Ishikawa (cell line): ENCODE data around the gene TOMM6.

Experiments used
- CEBPB ChIP-seq: IDR thresholded peaks from 2 replicates; pipeline ENCODE4 v1.6.1; 2012
- CREB1 ChIP-seq: IDR thresholded peaks from 2 replicates; pipeline ENCODE4 v1.6.1; 2012; ENCODE audit warnings: low read depth
- EGR1 ChIP-seq: IDR thresholded peaks from 2 replicates; pipeline ENCODE4 v1.6.1; 2012
- EP300 ChIP-seq: IDR thresholded peaks from 2 replicates; pipeline ENCODE4 v1.6.1; 2012; ENCODE audit warnings: borderline replicate concordance
- FOXM1 ChIP-seq: IDR thresholded peaks from 2 replicates; pipeline ENCODE4 v1.6.1; 2012; ENCODE audit warnings: low read depth, borderline replicate concordance
- NFIC ChIP-seq: IDR thresholded peaks from 2 replicates; pipeline ENCODE4 v1.6.1; 2012
- RAD21 ChIP-seq: IDR thresholded peaks from 2 replicates; pipeline ENCODE4 v1.6.1; 2012; ENCODE audit warnings: low read depth
- TAF1 ChIP-seq: IDR thresholded peaks from 2 replicates; pipeline ENCODE4 v1.6.1; 2012; ENCODE audit warnings: low read depth, mild to moderate bottlenecking
- TCF12 ChIP-seq: IDR thresholded peaks from 2 replicates; pipeline ENCODE4 v1.6.1; 2012; ENCODE audit warnings: low read depth
- TEAD4 ChIP-seq: IDR thresholded peaks from 2 replicates; pipeline ENCODE4 v1.6.1; 2012
- YY1 ChIP-seq: IDR thresholded peaks from 2 replicates; pipeline ENCODE4 v1.6.1; 2012; ENCODE audit warnings: low read depth
- ZBTB7A ChIP-seq: IDR thresholded peaks from 2 replicates; pipeline ENCODE4 v1.6.1; 2012; ENCODE audit warnings: low read depth
- TF ChIP-seq, protein P1 (sequence below): IDR thresholded peaks from 2 replicates; pipeline ENCODE4 v1.6.1; 2012
- TF ChIP-seq, protein P2 (sequence below): IDR thresholded peaks from 2 replicates; pipeline ENCODE4 v1.6.1; 2012
- TF ChIP-seq, protein P3 (sequence below): IDR thresholded peaks from 2 replicates; pipeline ENCODE4 v1.6.1; 2012; ENCODE audit warnings: low read depth, mild to moderate bottlenecking

TOMM6 gene

DNA sequence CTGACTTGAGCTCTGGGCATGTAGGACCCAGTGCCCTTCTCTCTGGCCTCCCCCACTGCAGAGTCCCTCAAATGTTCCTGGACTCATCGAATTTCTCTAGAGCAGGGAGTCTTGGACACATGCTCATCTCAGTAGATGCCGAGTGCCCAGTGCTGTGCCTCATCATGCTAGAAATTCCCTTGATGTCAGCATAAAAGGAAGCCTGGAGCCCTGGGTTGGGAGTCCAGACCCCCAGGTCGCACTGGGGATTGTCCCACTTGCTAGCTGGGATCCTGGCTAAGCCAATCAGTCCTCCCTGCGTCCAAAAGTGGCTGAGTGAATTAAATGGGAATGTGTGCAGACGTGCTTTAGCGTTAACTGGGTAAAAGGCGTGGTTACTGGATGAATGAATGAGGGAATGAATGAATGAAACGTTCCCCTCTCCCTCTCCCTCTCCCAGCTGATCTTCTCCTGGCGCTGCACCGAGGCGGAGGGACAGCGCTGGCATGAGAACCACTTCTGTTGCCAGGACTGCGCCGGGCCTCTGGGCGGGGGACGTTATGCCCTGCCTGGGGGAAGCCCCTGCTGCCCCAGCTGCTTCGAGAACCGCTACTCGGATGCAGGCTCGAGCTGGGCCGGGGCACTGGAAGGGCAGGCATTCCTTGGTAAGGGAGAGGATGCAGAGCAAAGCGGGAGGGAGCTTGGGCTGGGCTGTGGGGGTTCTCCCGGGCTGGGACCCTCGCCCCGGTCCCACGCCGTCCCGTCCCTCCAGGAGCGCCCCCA is 1.6 kb upstream of the TOMM6 start:
- TF ChIP-seq EP300 (no peak), FOXM1 (no peak), TCF12 (no peak), YY1 (no peak), RAD21 (no peak), CREB1 (no peak)
- TF ChIP-seq, protein P1, sequence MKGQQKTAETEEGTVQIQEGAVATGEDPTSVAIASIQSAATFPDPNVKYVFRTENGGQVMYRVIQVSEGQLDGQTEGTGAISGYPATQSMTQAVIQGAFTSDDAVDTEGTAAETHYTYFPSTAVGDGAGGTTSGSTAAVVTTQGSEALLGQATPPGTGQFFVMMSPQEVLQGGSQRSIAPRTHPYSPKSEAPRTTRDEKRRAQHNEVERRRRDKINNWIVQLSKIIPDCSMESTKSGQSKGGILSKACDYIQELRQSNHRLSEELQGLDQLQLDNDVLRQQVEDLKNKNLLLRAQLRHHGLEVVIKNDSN, result no peak
- TF ChIP-seq, protein P2, sequence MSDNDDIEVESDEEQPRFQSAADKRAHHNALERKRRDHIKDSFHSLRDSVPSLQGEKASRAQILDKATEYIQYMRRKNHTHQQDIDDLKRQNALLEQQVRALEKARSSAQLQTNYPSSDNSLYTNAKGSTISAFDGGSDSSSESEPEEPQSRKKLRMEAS, result no peak

DNA sequence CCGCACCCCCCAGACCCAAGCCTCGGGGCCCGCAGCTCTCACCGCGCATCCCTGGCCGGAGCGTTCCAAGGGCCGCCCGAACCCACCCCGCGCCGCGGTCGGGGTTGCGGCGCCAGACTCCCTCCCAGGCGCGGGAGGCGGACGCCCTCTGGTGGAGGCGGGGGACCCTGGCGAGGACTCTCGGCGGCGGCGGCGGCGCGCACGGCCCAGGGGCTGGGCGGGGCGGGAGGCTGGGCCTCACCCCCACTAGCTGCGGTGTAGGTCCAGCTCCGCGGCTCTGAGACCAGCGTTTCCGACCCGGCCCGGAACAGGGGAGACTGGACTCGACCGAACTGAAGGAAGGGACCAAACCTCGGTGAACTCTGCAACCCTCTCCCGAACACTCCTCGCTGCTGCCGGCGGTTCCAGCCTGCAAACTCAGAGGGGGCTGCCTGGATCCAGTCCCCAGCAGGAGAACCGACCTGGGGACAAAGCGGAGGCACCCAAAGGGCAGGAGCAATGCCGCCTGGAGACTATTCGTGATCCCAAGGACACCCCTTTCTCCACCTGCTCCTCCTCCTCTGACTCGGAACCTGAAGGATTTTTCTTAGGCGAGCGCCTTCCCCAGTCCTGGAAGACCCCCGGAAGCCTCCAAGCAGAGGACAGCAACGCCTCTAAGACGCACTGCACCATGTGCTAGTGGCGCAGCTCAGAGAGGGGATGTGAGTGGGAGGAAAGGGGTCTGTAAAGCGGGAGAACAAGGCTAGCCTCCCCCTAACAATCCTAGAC is 859 bp upstream of the TOMM6 start:
- TF ChIP-seq, protein P2, result no peak; the same call in 1 of the 2 replicates
- TF ChIP-seq EP300 (peak; percentile 41; the same call in 1 of the 2 replicates), CEBPB (no peak), RAD21 (peak; percentile 66; the same call in 1 of the 2 replicates), ZBTB7A (no peak; the same call in 1 of the 2 replicates)
- TF ChIP-seq, protein P1, result 0 out of 2 replicates have a peak, but pooled peaks have one; percentile 3

DNA sequence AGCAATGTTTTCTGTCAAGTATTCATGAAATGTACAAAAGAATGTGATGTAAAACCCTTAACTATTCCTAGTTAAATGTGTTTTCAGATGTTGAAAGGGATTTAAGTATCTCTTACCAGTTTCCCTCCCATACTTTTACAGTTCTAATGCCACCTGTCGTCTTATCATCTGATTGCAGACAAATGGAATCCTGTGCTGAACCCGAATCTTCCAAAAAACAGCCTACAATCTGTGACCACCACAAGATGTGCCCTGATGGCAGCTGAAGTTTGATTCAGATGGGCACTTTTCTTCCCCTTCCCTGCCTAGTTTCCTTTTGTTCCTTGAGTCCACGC is 1.9 kb downstream of the TOMM6 start:
- no peak for TF ChIP-seq CEBPB
- no peak for TF ChIP-seq TCF12
- TF ChIP-seq NFIC, result no peak
- no peak for TF ChIP-seq EGR1
- TF ChIP-seq TEAD4, result no peak
- TF ChIP-seq RAD21, result no peak
- no peak for TF ChIP-seq YY1
- TF ChIP-seq, protein P1, result no peak
- no peak for TF ChIP-seq FOXM1
- TF ChIP-seq EP300, result no peak
- TF ChIP-seq TAF1, result no peak

DNA sequence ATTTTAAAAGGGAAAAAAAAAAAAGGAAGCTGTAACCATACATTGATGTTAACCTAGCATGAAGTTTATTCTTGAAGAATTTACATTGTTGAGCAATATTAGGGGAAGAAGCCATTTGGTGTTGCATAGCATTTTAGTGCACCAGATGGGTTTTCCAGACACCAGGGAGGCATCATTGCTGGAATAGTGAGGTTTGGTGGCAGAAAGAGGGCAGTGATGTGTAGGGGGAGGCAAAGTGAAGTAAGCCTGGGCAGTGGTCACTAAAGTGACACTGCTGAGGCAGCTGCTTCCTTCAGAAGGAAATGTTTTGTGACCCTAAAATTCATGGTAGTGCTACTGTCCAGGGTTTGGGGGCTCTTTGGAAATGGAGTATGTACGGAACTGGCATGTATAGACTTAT is 2.6 kb downstream of the TOMM6 start:
- TF ChIP-seq YY1 (no peak), CEBPB (no peak), RAD21 (no peak), EP300 (no peak), CREB1 (no peak), TAF1 (no peak), FOXM1 (no peak), NFIC (no peak)
- TF ChIP-seq, protein P3, sequence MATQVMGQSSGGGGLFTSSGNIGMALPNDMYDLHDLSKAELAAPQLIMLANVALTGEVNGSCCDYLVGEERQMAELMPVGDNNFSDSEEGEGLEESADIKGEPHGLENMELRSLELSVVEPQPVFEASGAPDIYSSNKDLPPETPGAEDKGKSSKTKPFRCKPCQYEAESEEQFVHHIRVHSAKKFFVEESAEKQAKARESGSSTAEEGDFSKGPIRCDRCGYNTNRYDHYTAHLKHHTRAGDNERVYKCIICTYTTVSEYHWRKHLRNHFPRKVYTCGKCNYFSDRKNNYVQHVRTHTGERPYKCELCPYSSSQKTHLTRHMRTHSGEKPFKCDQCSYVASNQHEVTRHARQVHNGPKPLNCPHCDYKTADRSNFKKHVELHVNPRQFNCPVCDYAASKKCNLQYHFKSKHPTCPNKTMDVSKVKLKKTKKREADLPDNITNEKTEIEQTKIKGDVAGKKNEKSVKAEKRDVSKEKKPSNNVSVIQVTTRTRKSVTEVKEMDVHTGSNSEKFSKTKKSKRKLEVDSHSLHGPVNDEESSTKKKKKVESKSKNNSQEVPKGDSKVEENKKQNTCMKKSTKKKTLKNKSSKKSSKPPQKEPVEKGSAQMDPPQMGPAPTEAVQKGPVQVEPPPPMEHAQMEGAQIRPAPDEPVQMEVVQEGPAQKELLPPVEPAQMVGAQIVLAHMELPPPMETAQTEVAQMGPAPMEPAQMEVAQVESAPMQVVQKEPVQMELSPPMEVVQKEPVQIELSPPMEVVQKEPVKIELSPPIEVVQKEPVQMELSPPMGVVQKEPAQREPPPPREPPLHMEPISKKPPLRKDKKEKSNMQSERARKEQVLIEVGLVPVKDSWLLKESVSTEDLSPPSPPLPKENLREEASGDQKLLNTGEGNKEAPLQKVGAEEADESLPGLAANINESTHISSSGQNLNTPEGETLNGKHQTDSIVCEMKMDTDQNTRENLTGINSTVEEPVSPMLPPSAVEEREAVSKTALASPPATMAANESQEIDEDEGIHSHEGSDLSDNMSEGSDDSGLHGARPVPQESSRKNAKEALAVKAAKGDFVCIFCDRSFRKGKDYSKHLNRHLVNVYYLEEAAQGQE, result no peak

DNA sequence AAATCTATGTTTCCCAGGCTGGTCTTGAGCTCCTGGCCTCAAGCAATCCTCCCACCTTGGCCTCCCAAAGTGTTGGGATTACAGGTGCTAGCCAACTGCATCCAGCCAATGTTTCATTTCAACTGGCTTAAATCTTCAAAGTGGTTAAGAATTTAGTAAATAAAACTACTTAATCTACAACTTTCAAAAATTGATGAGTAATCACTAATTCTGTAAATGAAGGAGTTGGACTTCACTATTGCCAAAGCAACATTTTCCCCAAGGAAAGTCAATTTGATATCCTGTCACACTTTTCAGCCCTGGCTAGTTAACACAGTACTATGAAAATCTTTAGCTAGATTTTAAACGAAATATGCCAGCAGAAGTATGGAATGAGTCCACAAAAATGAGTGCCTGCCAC is 3.8 kb downstream of the TOMM6 start:
- TF ChIP-seq, protein P2, result no peak
- TF ChIP-seq ZBTB7A, result no peak
- TF ChIP-seq TAF1, result no peak
- TF ChIP-seq TCF12, result no peak
- TF ChIP-seq YY1, result no peak
- TF ChIP-seq CEBPB, result no peak
- TF ChIP-seq EP300, result no peak
- no peak for TF ChIP-seq RAD21
- TF ChIP-seq TEAD4, result no peak
- TF ChIP-seq FOXM1, result no peak
- TF ChIP-seq EGR1, result no peak
- TF ChIP-seq CREB1, result no peak
- no peak for TF ChIP-seq NFIC

DNA sequence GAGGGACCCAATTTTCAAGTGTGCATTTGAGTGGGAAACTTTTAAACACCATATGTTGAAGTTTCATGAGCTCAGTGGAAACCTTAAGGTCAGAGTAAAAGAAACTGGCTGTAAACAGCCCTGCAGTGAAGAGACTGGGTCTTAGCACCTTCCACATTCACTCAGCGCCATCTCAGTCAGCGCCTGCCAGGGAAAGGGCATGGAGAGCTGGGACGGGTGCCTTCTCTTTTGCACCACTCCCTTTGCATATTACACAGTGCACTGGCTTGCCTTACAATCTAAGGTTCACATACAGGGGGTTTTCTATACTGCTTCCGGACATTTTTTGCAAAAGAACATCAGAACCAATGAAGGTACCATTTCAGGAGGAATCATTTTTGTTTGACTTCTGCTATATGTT is 4.5 kb downstream of the TOMM6 start:
- TF ChIP-seq FOXM1 (no peak), RAD21 (no peak), YY1 (no peak), TCF12 (no peak), CREB1 (no peak), TAF1 (no peak), EGR1 (no peak), TEAD4 (no peak), EP300 (no peak), CEBPB (no peak), ZBTB7A (no peak), NFIC (no peak)
- TF ChIP-seq, protein P1, result no peak
- TF ChIP-seq, protein P3, result no peak
- TF ChIP-seq, protein P2, result no peak
